A673 (cell line): ENCODE data around the gene FBXL17. TPM values are rescaled to one million over a fixed set of nuclear protein-coding genes. Genes with fewer than 3 reads are reported as not detected.

Experiments
- BruUV-seq: library from RNA; stranded (reverse); fragments of 400-500 nt; replicated peaks from 2 replicates; lab custom pipeline; 2021; lab: Mats Ljungman, UMichigan
- CTCF ChIA-PET: fragments of 300-600 bp; sonication (Branson Sonifier 250); formaldehyde crosslinking; loops from one replicate; lab custom pipeline; 2022; ENCODE audit warnings: antibody characterized with exemption; lab: Charles Lee
- POLR2A ChIA-PET: fragments of 300-600 bp; sonication (Branson Sonifier 250); formaldehyde crosslinking; loops from one replicate; lab custom pipeline; 2022; ENCODE audit warnings: antibody characterized with exemption; ENCODE audit not compliant: low non-redundant PET; lab: Charles Lee
- DNase-seq: peaks from one replicate; pipeline ENCODE4 v3.0.0-alpha.2; 2015; ENCODE audit warnings: low spot score
- H3K27ac ChIP-seq: fragments of 200-600 bp; sonication (generic); 2 replicates; pipeline ENCODE4 v1.5.1; 2016; ENCODE audit warnings: mixed run types, low read depth, mild to moderate bottlenecking, mixed read lengths, antibody characterized with exemption, low read length; ENCODE audit not compliant: poor library complexity, severe bottlenecking
- H3K27me3 ChIP-seq: fragments of 200-600 bp; sonication (generic); replicated peaks from 2 replicates; pipeline ENCODE4 v1.6.1; 2017; ENCODE audit warnings: mixed run types, low read depth, mild to moderate bottlenecking, mixed read lengths, antibody characterized with exemption, low read length; ENCODE audit not compliant: insufficient read depth, poor library complexity
- H3K36me3 ChIP-seq: fragments of 200-600 bp; sonication (generic); 2 replicates; pipeline ENCODE4 v1.6.1; 2016; ENCODE audit warnings: mixed run types, mild to moderate bottlenecking, mixed read lengths, antibody characterized with exemption, low read length; ENCODE audit not compliant: insufficient read depth, poor library complexity, severe bottlenecking
- H3K4me1 ChIP-seq: fragments of 200-600 bp; sonication (generic); 2 replicates; pipeline ENCODE4 v1.6.1; 2017; ENCODE audit warnings: mixed run types, mild to moderate bottlenecking, mixed read lengths, antibody characterized with exemption, low read length; ENCODE audit not compliant: insufficient read depth, poor library complexity, severe bottlenecking
- H3K4me3 ChIP-seq: fragments of 200-600 bp; sonication (generic); 2 replicates; pipeline ENCODE4 v1.5.1; 2016; ENCODE audit warnings: low read depth, mixed run types, mild to moderate bottlenecking, mixed read lengths, low read length; ENCODE audit not compliant: poor library complexity, severe bottlenecking
- H3K9me3 ChIP-seq: fragments of 200-600 bp; sonication (generic); 2 replicates; pipeline ENCODE4 v1.6.1; 2016; ENCODE audit warnings: mixed run types, low read depth, mild to moderate bottlenecking, mixed read lengths, antibody characterized with exemption, low read length; ENCODE audit not compliant: poor library complexity, severe bottlenecking
- CTCF ChIP-seq: fragments of 300-800, 200-600 bp; sonication (generic); conservative IDR thresholded peaks from 2 replicates; pipeline ENCODE4 v1.5.1; 2017; ENCODE audit warnings: low read depth, mild to moderate bottlenecking, antibody characterized with exemption, low read length, moderate library complexity, mixed read lengths
- EZH2 ChIP-seq: fragments of 200-600 bp; sonication (generic); IDR thresholded peaks from 2 replicates; pipeline ENCODE4 v1.6.1; 2017; ENCODE audit warnings: borderline replicate concordance, low read depth, mild to moderate bottlenecking, mixed read lengths, antibody characterized with exemption, low read length; ENCODE audit not compliant: poor library complexity, severe bottlenecking
- intact Hi-C: fragments of 100-400 bp; cut with micrococcal nuclease; formaldehyde crosslinking; loops from one replicate; pipeline ENCODE4 v1.10.0; 2022; ENCODE audit not compliant: unreplicated experiment
- total RNA-seq: library from RNA; stranded (reverse); gene quantifications from 2 replicates; pipeline ENCODE4 v1.2.3, GENCODE V29; 2021

FBXL17 gene
- total RNA-seq, 1 experiment from 2014 or later = 5.7 TPM

DNA sequence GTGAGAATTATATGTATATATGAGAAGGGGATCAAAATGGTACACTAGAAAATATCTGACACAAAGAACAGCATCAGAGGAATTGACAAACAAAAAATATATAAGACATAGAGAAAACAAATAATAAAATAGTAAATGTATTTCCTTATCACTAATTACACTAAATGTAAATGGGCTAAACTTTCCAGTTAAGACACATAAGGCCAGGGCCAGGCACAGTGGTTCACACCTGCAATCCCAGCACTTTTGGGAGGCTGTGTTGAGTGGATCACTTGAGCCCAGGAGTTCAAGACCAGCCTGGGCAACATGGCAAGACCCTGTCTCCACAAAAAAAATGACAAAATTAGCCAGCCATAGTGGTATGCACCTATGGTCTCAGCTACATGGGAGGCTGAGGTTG is 8.5 kb downstream of the FBXL17 start:
- POLR2A ChIA-PET = no interaction called here
- intact Hi-C loops = no loop called here

GRCh38 chr5:108372369-108372768 is 9.5 kb downstream of the FBXL17 start:
- no TSS peak for BruUV-seq
- no peak for TF ChIP-seq CTCF
- TF ChIP-seq EZH2 = no peak
- ChIA-PET CTCF (no interaction called here), POLR2A (no interaction called here)
- H3K9me3 ChIP-seq = peaks cover 26% of the 10 kb centered on the region
- intact Hi-C loops = no loop called here
- H3K36me3 ChIP-seq = no peaks in the 10 kb centered on the region
- no peak overlapping the region for H3K27ac ChIP-seq
- H3K4me1 ChIP-seq = no peaks in the 10 kb centered on the region
- DNase-seq = no peak
- H3K27me3 ChIP-seq = no peaks in the 10 kb centered on the region
- no peak overlapping the region for H3K4me3 ChIP-seq

More for the DNA sequence above, 8.5 kb downstream of the FBXL17 start:
- CTCF ChIA-PET = no interaction called here
- no peaks in the 10 kb centered on the region for H3K4me1 ChIP-seq
- no peak for DNase-seq
- H3K36me3 ChIP-seq = no peaks in the 10 kb centered on the region
- TF ChIP-seq EZH2 (no peak), CTCF (no peak)
- BruUV-seq = no TSS peak
- no peak overlapping the region for H3K27ac ChIP-seq
- H3K27me3 ChIP-seq = no peaks in the 10 kb centered on the region
- peaks cover 26% of the 10 kb centered on the region for H3K9me3 ChIP-seq
- H3K4me3 ChIP-seq = no peak overlapping the region

DNA sequence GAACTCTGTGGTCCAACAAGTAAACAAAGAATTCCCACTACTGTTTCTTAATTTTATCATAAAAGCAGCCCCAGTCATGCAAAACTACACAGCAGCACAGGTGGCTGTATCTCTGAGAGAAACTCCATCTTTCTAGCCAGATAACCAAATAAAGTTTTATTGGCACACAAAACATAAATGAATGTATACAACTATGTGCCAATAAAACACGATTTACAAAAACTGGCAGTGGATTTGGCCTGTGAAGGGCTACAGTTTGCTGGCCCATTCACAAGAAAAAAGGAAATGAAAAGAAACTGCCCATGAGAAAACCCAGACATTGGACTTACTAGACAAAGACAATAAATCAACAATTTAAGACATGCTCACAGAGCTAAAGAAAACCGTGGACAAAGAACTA is 10.6 kb downstream of the FBXL17 start:
- CTCF ChIA-PET = no interaction called here
- intact Hi-C loops = no loop called here
- H3K9me3 ChIP-seq = peaks cover 24% of the 10 kb centered on the region
- H3K36me3 ChIP-seq = no peaks in the 10 kb centered on the region
- no peak overlapping the region for H3K4me3 ChIP-seq
- POLR2A ChIA-PET = no interaction called here
- DNase-seq = no peak
- H3K4me1 ChIP-seq = no peaks in the 10 kb centered on the region
- no peaks in the 10 kb centered on the region for H3K27me3 ChIP-seq
- no peak for TF ChIP-seq CTCF
- no peak for TF ChIP-seq EZH2
- no peak overlapping the region for H3K27ac ChIP-seq
- BruUV-seq = no TSS peak
